ENCODE results near the gene MELTF. TPM values are rescaled to one million over a fixed set of nuclear protein-coding genes. Genes with fewer than 3 reads are reported as not detected.

The MELTF gene
- total and polyA plus RNA-seq, 8 donors = 4.0 to 8.4 (median 5.6) TPM

- no peak for DNase-seq
- no peaks in the 10 kb centered on the region for H3K36me3 ChIP-seq
- no peak for ATAC-seq
Observed at GRCh38 chr3:197026481-197026866, 3.1 kb downstream of the MELTF start.

GRCh38 chr3:197025736-197026480, 3.7 kb downstream of the MELTF start:
- H3K27ac ChIP-seq = no peak overlapping the region
- intact Hi-C loops (cut with DNase I) = no loop called here
- no peaks in the 10 kb centered on the region for H3K36me3 ChIP-seq
- ATAC-seq (no peak), DNase-seq (no peak)
- no peaks in the 10 kb centered on the region for H3K9me3 ChIP-seq
- H3K4me1 ChIP-seq = peaks cover 8 to 39% of the 10 kb centered on the region in 2 donors
- H3K27me3 ChIP-seq = peaks cover 0 to 70% of the 10 kb centered on the region in 2 donors
- H3K4me3 ChIP-seq = no peak overlapping the region
- no peak for TF ChIP-seq CTCF (IDR thresholded peaks at IDR 0.05)

More at GRCh38 chr3:197026481-197026866, 3.1 kb downstream of the MELTF start:
- no peak for TF ChIP-seq CTCF (IDR thresholded peaks at IDR 0.05)
- H3K9me3 ChIP-seq = no peaks in the 10 kb centered on the region
- intact Hi-C loops (cut with DNase I) = no loop called here
- H3K4me1 ChIP-seq = peaks cover 8 to 45% of the 10 kb centered on the region in 2 donors
- peaks cover 0 to 66% of the 10 kb centered on the region in 2 donors for H3K27me3 ChIP-seq
- no peak overlapping the region for H3K27ac ChIP-seq
- H3K4me3 ChIP-seq = no peak overlapping the region

GRCh38 chr3:197024881-197025735, 4.5 kb downstream of the MELTF start:
- Histone ChIP-seq H3K27me3 (peaks cover 0 to 65% of the 10 kb centered on the region in 2 donors), H3K27ac (no peak overlapping the region), H3K4me3 (no peak overlapping the region), H3K36me3 (no peaks in the 10 kb centered on the region), H3K9me3 (no peaks in the 10 kb centered on the region), H3K4me1 (peaks cover 8 to 32% of the 10 kb centered on the region in 2 donors)
- intact Hi-C loops (cut with DNase I) = no loop called here
- no peak for DNase-seq
- TF ChIP-seq CTCF (IDR thresholded peaks at IDR 0.05) = no peak
- no peak for ATAC-seq

- no peaks in the 10 kb centered on the region for H3K36me3 ChIP-seq
- intact Hi-C loops (cut with DNase I) = no loop called here
- H3K27ac ChIP-seq = no peak overlapping the region
- H3K27me3 ChIP-seq = peaks cover 0 to 56% of the 10 kb centered on the region in 2 donors
- H3K4me1 ChIP-seq = peaks cover 4 to 24% of the 10 kb centered on the region in 2 donors
- ATAC-seq (peak; percentile 18), DNase-seq (peak in 1 of 4 donors; percentile 35)
- TF ChIP-seq CTCF (IDR thresholded peaks at IDR 0.05) = no peak
- no peak overlapping the region for H3K4me3 ChIP-seq
- H3K9me3 ChIP-seq = no peaks in the 10 kb centered on the region
Observed at GRCh38 chr3:197023998-197024651, 5.5 kb downstream of the MELTF start.
